Lung (tissue), 12 donors: Measurements from ENCODE around the gene RAB27A. TPM values are rescaled to one million over a fixed set of nuclear protein-coding genes. Genes with fewer than 3 reads are reported as not detected.

Experiments used
- ATAC-seq: fragments of 200-7000 bp; cut with Tn5 transposase; one replicate; pipeline ENCODE4 v1.9.1; 2020; ENCODE audit warnings: moderate number of reproducible peaks; ENCODE audit not compliant: insufficient read depth, low FRiP score
- DNase-seq, 3 donors: peaks; one replicate each; pipeline ENCODE4 v3.0.0-alpha.2; 2013 to 2017
- H3K27ac ChIP-seq, 2 donors: one replicate each; pipeline ENCODE4 v1.5.1; 2013; ENCODE audit warnings: mild to moderate bottlenecking in 2 of 2, moderate library complexity in 2 of 2, control low read depth in 1 of 2, inconsistent platforms in 1 of 2, low read depth in 1 of 2, low read length in 1 of 2
- H3K27me3 ChIP-seq, 3 donors: one replicate each; pipeline ENCODE4 v1.5.1; 2013; ENCODE audit warnings: low read length in 2 of 3; ENCODE audit not compliant: control insufficient read depth in 3 of 3, insufficient read depth in 3 of 3
- H3K36me3 ChIP-seq, 4 donors: one replicate each; pipeline ENCODE4 v1.5.1; 2013; ENCODE audit warnings: low read length in 4 of 4, mild to moderate bottlenecking in 1 of 4, moderate library complexity in 1 of 4; ENCODE audit not compliant: control insufficient read depth in 4 of 4, insufficient read depth in 4 of 4
- H3K4me1 ChIP-seq, 5 donors: one replicate each; pipeline ENCODE4 v1.5.1; 2013; ENCODE audit warnings: low read length in 5 of 5, mild to moderate bottlenecking in 2 of 5, moderate library complexity in 1 of 5; ENCODE audit not compliant: control insufficient read depth in 5 of 5, insufficient read depth in 5 of 5
- H3K4me3 ChIP-seq: one replicate; pipeline ENCODE4 v1.5.1; 2013; ENCODE audit warnings: mild to moderate bottlenecking, control low read depth, moderate library complexity
- H3K9ac ChIP-seq, 2 donors: one replicate each; pipeline ENCODE4 v1.5.1; 2013; ENCODE audit warnings: low read length in 2 of 2, control low read depth in 1 of 2; ENCODE audit not compliant: insufficient read depth in 1 of 2
- H3K9me3 ChIP-seq, 4 donors: one replicate each; pipeline ENCODE4 v1.5.1; 2013; ENCODE audit warnings: low read length in 3 of 4, mild to moderate bottlenecking in 1 of 4, moderate library complexity in 1 of 4; ENCODE audit not compliant: control insufficient read depth in 4 of 4, insufficient read depth in 3 of 4
- WGBS, 2 donors: extraction: QIAGEN DNeasy Blood & Tissue Kit; methylation state at CpG; one replicate each; pipeline ENCODE4 v1.1.7; 2013; 5-methylcytosine and 5-hydroxymethylcytosine counted together
- polyA plus RNA-seq, 2 donors: library from polyadenylated mRNA; stranded (reverse); fragments of 200-250 nt; gene quantifications; one replicate each; pipeline ENCODE4 v1.2.1, GENCODE V29; 2013
- total RNA-seq, 2 donors: library from RNA; depleted of rRNA in 1 of 2; stranded (reverse); fragments of >200 nt in 1 of 2; gene quantifications; one replicate each; pipeline ENCODE4 v1.2.1, GENCODE V29; 2014 to 2021
- TF ChIP-seq, protein P1 (sequence below): IDR thresholded peaks from 2 replicates; pipeline ENCODE4 v1.5.1; 2012; ENCODE audit warnings: mild to moderate bottlenecking; ENCODE audit errors: control extremely low read depth, extremely low read depth
- donor health status: control.
- donor health status: control.
- donor health status: Bipolar disorder and iron deficiency.
- donor health status: healthy.
- donor health status: DM: yes; HTN: yes; CAD: no.

RAB27A gene
- total and polyA plus RNA-seq, 4 donors = 24.4 to 77.1 (median 63.4) TPM

- DNase-seq = no peak
- H3K36me3 ChIP-seq = peaks cover 2 to 10% (median 5%) of the 10 kb centered on the region in 4 donors
- peak overlapping the region in 1 of 2 donors; percentile 38 for H3K27ac ChIP-seq
- no peaks in the 10 kb centered on the region for H3K9me3 ChIP-seq
- H3K9ac ChIP-seq = no peak overlapping the region
- TF ChIP-seq, protein P1, sequence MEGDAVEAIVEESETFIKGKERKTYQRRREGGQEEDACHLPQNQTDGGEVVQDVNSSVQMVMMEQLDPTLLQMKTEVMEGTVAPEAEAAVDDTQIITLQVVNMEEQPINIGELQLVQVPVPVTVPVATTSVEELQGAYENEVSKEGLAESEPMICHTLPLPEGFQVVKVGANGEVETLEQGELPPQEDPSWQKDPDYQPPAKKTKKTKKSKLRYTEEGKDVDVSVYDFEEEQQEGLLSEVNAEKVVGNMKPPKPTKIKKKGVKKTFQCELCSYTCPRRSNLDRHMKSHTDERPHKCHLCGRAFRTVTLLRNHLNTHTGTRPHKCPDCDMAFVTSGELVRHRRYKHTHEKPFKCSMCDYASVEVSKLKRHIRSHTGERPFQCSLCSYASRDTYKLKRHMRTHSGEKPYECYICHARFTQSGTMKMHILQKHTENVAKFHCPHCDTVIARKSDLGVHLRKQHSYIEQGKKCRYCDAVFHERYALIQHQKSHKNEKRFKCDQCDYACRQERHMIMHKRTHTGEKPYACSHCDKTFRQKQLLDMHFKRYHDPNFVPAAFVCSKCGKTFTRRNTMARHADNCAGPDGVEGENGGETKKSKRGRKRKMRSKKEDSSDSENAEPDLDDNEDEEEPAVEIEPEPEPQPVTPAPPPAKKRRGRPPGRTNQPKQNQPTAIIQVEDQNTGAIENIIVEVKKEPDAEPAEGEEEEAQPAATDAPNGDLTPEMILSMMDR = no peak
- no peak overlapping the region for H3K4me3 ChIP-seq
- H3K4me1 ChIP-seq = peaks cover 3 to 28% (median 15%) of the 10 kb centered on the region in 5 donors
- no peaks in the 10 kb centered on the region for H3K27me3 ChIP-seq
- ATAC-seq = no peak
These were observed 67.0 kb downstream of the RAB27A start for GRCh38 chr15:55222588-55222987.

DNA sequence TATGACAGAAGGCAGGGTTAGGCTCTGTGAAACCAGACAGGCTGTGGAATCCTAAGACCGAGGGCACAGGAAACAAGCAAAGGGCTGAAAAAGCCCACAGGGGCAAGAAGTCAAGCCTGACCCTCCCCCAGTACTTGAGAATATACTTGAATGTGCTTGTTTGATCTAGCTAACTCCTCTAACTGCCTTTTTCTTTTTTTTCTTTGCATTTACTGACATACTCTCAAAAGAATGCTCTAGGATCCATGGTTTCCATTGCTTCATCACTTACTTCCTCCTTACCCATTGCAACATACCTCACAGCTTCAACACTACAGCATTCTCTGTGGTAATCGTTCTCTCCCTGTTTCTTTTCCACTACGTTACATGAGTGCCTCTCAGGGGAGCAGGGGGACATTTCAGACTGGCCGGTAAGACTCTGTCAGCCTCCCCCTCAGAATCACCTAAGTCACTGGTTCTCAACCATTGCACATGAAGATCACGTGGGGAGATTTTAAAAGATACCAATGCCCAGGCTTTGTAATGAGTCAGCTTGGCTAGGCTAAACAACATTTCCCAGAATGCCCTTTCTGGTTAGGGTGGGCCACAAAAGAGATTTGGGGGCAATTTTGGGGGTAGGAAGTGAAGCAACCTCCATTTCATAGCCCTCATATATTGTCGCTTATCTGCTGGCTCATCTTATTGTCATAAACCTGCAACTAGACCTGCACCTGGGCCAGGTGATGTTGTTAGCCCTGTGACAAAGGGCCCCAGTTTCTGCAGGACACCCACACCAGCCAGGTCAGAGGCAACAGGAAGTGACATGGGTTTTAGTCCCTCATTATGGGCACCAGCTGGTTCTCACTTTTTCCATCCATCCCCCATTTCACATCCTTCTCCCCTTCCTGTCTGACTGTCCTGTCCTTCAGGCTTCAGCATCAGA, 68.3 kb downstream of the RAB27A start:
- ATAC-seq (peak; percentile 80), DNase-seq (peak; percentile 63 to 97 (median 89))
- Histone ChIP-seq H3K4me1 (peaks cover 3 to 28% (median 15%) of the 10 kb centered on the region in 5 donors), H3K9me3 (no peaks in the 10 kb centered on the region), H3K27ac (peak overlapping the region in 1 of 2 donors; percentile 90), H3K4me3 (no peak overlapping the region), H3K27me3 (no peaks in the 10 kb centered on the region), H3K36me3 (peaks cover 0 to 10% (median 5%) of the 10 kb centered on the region in 4 donors), H3K9ac (peak overlapping the region; percentile 18 to 78)
- WGBS, 2 donors = 9 to 34% methylated on average over 6 of the region's 6 CpGs
- TF ChIP-seq, protein P1 = no peak

DNA sequence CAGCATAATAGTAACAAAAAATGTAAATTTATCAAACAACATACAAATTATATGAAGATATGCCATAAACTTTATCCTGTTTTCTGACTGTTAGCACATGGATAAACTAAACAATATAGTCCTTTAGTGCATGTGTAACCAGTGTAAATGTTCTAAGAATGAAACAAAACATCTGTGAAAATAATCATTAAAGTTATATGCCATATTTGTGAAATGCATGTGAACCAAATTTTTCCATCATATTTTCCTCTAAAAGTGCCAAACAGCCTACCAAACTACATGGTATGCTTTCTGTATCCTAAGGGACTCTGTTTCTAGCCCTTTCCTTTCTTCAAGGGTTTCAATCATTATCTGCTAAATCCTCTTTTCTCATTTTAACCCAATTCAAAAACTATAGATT, 69.0 kb downstream of the RAB27A start:
- Histone ChIP-seq H3K36me3 (peaks cover 0 to 10% (median 3%) of the 10 kb centered on the region in 4 donors), H3K9me3 (no peaks in the 10 kb centered on the region), H3K27ac (peak overlapping the region in 1 of 2 donors; percentile 90), H3K27me3 (no peaks in the 10 kb centered on the region), H3K4me3 (no peak overlapping the region), H3K4me1 (peaks cover 3 to 28% (median 15%) of the 10 kb centered on the region in 5 donors), H3K9ac (peak overlapping the region in 1 of 2 donors; percentile 78)
- TF ChIP-seq, protein P1 = no peak
- ATAC-seq = no peak
- peak in 2 of 3 donors; percentile 57 to 71 for DNase-seq
